ENCODE data around the gene NSUN3.

- TF ChIP-seq CTCF (IDR thresholded peaks at IDR 0.05) (no peak), POLR2A (IDR thresholded peaks at IDR 0.05) (no peak)
Observed at GRCh38 chr3:94137377-94137776, 74.5 kb downstream of the NSUN3 start.

Measured in adrenal gland (tissue), 5 donors.